Measurements from ENCODE around the gene C11orf91.
"Not testable (repeated sequence)": the region's sequence is repeated elsewhere in the genome, so short reads cannot be mapped to it uniquely, and the experiment has no call there.

C11orf91 gene

DNA sequence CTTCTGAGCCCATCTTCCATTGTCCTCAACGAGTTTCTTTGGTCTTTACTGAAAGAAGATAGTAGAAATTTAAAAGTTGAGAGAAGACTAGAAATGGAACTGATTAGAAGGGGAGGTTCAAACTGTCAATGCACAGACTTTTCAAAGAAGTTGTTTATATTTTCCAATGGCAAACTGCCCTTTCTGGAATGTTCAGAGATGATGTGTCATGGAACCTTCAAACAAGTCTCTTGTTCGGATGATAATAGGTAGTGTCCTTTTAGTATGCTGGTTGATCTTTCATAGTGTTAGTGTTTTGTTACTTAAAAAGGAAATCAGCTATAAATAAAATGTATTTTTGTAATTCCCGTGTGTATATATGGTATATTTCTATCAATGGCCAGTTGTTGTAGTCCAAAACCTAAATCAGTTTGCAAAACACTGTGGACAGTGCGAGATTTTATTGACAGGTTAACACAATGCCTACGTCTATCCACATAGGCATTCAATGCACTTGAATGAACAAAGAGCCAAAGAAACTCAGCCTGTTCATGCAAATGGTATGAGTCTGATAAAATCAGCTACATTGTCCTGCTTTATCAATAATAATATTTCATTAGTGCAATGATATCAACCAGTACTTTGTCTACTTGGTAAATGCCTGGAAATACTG is 30.9 kb downstream of the C11orf91 start:
- DNase-seq (no peak), ATAC-seq (no peak)

DNA sequence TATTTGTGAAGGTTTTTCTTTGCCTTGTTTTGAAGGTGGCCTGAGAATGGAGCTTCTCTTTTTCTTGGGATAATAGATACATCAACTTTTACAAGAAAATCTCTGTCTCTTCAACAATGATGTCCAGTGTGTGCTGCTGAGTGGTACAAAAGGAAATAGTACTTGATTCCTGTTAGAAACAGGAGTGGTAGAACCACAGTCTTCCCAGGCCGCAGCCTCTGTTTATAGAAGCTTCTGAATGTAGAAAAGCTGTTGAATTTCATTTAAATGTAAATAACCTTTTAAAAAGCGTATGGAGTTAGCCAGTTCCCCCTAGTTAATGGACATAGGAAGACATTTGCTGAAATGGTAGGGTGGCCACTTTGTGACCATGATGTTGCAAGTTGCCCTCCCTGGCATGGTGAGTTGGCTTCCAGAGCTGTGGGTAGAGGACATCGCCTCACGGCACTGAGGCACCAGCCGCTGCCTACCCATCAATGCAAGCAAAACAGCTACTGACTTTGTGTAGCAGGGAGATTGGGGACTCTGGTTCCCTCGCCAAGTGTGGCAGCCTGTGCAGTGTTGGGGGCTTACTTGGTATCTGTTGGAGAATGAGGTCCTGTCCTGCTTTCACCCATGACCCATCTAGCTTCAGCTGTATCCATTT is 31.6 kb downstream of the C11orf91 start:
- ATAC-seq, result no peak

DNA sequence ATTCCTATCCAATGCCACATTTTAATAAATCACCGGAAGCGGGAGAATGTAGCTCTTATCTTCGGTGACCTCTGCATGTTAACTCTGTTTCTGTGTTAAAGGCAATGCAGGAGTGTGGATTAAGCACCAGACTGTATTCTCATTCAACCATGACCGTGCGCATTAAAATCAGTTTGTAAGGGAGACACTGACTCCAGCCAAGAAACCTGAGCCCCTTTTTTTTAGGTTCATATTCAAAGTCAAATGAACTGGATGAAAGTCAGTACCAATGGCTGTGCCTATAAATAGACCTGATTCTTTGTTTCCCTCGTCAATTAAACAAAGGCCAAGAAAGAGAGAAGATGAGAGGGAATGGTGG is 32.2 kb downstream of the C11orf91 start:
- DNase-seq, result no peak
- ATAC-seq, result no peak

More for the DNA sequence above, 31.6 kb downstream of the C11orf91 start:
- no peak for DNase-seq

DNA sequence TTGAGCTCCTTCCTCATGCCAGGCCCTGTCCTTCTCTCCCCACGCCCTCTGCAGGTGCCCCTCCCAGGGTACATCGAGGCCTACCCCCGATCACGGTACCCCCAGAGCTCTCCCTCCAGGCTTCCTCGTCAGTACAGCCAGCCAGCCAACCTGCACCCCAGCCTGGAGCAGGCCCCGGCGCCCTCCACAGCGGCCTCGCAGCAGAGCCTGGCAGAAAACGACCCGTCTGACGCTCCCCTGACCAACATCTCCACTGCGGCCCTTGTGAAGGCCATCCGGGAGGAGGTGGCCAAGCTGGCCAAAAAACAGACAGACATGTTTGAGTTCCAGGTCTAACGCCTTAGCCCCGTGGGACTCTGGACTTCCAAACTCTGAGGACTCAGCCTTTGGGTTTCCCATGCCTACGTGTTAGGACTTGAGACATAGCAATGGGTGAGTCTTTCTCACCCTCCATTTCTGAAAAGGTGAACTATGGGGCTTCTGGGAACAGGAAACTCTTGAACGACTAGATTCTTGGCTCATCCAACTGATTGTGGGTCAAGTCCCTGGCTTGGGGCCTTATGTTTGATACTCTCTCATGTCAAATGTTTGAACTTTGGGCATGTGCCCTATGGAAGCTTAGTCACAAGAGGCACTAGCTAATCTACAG is 32.7 kb downstream of the C11orf91 start:
- DNase-seq, result no peak
- no peak for ATAC-seq

DNA sequence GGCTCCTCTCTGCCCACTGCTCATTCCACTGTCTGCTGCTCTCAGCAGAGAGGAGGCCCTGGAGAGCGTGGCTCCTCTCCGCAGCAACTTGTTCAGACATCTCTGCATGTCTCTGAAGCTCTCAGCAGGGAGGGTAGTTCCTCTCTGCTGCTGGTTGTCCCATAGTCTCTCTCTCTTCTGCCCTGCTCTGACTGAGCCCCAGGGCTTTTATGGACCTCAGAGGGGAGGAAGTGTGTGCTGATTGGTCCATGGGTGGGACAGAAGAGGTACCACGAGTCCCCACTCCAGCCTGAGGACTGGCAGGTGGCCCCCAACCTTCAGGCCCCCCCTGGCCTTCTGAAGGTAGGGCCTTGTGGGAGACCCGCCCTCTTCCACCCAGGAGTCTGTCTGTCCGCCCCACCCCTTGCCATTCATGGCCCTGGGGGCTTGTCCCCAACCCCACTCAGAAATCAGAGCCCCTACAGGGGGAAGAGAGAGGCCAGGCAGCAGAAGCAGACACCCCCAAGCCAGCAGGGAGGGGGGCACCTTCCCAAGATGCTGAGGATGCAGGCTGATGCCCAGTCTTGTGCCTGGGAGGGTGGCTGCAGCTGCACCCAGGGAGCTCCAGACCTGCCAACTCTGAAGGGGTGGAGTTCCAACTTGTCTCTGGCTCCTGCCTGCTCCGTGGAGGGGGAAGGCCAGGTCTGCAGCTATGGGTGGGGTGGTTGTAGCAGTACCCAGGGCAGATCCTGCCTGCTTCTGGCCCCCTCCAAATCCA is 35.1 kb downstream of the C11orf91 start:
- no peak for DNase-seq
- no peak for ATAC-seq

DNA sequence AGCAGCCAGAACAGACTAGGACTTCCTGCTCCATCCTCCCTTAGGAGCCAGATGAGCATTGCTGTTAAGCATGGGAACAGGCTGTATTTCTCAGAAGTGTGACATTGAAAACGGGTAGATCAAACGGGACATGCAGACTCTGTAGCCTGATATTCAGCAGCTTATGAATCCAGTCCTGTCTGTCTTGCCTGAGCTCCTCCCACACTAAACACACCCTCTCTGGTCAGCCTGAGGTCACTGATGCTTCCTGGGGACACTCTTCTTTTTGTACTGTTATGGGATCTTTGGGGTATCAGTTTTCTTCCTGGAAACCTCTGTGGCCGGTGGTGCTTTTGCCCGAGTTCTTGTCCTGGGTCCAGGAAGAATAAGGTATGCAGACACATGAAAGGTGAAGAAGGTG is 35.8 kb downstream of the C11orf91 start:
- ATAC-seq (no peak), DNase-seq (no peak)

DNA sequence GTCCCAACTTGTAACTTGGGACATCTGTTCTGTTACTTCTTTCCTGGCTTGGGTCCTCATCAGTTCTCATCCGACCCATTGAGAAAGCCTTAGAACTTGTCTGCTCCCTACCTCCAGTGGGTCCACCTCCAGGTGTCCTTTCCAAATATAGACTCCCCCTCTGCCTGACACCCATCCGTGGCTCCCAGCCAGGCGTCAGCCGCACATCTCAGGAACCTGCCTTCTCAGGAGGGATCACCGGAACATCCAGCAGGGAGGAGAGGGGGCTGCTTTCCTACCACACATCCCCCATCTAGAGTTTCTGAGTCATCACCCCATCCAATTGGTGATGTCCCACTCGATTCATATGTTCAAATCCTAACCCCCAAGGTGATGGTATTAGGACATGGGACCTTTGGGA is 36.5 kb downstream of the C11orf91 start:
- ATAC-seq (no peak), DNase-seq (no peak)

DNA sequence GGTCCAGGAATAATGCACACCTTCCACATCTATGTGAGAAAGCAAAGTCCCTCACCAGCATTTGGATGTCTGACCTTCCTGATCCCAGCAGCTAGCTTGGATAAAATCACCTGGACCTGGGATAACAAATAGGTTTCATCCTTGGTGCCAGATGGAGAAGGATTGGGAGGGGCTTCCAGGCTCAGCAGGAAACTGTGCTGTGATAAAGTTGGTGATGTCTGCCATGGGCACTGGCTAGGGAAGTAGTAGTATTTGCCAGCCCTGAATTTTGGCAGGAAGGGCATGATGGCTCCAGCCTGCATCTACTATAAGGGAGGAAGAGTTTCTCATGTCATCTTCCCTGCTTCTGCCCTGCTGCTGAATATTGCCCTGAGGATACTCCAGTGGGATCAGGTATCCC is 37.5 kb downstream of the C11orf91 start:
- ATAC-seq (no peak), DNase-seq (no peak)

DNA sequence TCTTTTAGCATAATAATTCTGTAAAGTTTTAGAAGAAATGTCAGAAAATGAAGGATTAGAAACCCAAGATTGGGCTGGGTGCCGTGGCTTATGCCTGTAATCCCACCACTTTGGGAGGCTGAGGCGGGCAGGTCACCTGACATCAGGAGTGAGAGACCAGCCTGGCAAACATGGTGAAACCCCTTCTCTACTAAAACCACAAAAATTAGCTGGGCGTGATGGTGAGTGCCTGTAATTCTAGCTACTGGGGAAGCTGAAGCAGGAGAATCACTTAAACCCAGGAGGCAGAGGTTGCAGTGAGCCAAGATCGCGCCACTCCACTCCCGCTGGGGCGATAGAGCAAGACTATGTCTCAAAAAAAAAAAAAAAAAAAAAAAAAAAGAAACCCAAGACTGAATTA is 39.1 kb downstream of the C11orf91 start:
- DNase-seq, ATAC-seq: not testable (repeated sequence)

DNA sequence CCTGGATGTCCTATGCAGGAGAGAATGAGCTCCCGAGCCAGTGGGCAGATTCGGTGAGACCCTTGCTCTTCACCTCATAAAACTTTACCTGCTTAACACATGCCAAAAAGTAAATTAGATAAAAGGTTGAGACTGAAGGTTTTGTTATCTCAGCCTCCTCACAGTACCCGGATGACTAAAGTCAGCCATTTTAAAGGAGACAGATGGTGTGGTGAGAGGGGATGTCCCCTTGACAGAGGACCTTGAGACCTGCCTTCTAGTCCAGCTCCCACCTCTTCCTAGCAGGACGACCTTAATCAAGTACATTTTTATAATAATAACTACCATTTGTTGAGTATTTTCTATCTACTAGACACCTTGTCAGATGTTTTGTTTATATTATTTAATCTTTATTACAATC is 39.7 kb downstream of the C11orf91 start:
- DNase-seq, result no peak
- ATAC-seq, result no peak

DNA sequence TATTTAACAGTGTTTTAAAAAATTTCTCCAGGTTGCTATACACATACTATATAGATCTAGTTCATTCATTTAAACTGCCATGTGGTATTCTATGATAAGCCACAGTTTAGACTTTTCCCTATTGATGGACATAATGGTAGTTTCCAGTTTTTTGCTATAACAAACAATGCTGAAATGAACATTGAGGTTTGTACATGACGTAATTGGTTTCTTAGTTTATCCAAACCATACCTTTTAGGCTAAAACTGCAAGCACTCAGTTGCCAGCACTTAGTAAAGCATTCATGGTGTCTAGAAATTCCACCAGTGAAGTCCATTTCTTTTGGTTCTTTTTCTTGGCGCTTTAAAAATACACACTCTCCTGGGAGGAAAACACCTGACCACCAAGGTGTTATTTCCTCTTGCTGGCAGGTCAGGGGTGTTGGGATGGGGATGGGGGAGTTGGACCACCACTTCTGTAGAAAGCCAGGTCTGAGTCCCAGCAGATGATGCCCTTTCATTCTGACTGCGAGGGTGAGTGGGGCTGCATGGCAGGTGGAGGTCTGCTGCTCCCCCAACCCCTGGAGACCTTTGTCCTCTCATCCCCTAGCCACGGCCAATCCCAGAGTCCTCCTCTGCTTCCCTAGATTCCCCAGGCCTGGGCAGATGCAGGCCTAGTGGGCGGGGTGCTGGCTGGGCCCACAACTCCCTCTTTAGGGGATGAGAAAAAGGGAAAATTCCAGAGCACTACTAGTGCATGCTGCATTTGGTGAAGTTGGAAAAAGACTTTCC is 41.1 kb downstream of the C11orf91 start:
- ATAC-seq (no peak), DNase-seq (no peak)

DNA sequence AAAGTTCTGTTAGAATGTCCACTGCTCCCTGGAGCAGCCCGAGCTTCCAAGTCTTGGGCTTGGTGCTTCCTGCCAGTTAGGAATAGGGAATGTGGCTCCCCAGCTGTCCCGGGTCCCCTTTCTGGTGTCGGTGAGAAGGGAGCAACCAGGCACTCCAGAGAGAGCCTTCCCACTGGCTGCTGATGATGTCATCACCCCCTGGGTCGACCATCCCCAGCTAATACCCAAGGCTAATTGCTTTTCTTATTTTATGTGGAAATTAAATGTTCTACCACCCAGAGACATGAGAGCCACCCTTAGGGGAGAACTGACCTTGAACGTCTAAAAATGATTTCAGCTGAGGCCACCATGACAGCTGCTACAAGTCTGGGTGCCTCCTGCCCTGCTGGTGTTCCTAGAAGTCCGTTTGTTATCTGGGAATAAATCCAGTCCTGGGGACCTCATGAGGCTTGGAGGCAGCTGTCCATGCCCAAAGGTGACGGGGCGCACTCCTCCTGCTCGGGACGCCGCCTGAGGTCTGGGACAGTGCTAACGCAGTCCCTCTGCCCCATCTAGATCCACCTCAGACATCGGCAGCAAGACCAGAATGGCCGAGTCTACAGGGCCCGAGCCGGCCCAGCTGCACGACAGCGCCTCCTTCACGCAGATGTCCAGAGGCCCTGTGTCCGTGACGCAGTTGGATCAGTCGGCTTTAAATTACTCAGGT is 42.3 kb downstream of the C11orf91 start:
- DNase-seq, result no peak
- no peak for ATAC-seq

DNA sequence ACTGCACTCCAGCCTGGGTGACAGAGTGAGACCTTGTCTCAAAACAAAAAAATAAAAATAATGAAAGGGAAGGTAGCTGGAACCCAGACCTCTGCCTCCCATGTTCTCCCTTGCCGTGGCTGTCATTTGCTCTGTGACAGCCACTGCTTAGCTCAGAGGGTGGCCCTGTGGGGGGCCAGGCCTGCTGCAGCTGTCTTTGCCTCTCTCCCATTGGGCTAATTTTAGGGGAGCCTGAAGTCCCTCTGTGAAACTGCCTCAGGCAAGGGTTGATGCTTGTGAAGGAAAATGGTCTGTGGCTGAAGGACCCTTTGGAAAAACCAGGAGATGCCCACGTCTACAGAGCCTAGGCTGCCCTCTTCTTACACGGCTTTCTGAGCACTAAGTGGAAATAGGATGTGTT is 42.9 kb downstream of the C11orf91 start:
- DNase-seq, result no peak
- ATAC-seq, result no peak

DNA sequence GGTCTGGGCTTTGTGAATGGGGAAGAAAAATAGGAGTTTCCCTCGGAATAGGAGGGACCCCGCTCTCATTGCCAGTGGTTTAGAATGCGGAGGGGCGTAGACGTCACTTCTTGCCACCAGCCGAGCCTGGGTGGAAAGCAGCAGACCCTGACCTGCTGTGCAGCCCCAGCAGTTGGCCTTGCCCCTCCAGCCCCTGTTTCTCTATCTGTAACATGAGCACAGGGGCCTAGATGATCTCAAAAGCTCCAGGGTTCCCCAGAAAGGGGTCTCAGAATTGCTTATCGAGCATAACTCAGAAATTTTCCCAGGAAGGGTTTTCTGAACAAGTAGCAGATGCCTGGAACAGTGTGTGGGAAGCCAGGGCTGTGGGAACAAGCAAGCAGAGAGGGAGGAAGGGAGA is 43.9 kb downstream of the C11orf91 start:
- DNase-seq (no peak), ATAC-seq (no peak)

DNA sequence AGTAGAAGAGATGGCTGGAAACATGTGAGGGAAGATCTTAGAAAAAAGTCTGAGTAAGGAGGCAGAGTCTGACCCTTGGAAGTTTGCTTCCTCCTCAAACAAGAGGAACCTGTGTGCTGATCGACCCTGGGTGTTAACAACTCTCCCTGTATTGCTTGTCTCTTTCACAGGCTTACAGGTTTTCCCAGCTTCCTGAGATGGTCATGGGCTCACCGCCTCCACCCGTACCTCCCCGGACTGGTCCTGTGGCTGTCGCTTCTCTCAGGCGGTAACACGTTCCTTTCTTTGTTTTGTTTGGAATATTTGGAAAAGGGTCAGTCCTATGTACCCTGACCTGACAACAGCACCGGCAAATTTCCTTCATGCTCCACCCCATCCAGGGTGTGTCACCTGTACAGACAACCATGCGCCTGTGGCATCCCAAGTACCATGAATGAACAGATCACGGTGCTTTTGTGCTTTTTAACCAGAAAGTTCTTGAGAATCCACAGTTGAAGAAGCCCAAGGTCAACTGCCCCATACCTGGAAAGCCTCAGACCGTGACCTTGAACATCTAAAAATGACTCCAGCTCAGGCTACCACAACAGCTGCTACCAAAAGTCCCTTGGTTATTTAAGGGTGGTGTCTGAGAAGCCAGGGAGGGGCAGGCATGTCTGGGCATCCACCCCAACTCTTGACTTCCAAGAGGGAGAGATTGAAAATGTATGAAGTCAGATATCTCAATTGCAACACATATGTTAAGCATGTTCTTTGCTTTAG is 44.6 kb downstream of the C11orf91 start:
- DNase-seq, result no peak
- ATAC-seq, result no peak

DNA sequence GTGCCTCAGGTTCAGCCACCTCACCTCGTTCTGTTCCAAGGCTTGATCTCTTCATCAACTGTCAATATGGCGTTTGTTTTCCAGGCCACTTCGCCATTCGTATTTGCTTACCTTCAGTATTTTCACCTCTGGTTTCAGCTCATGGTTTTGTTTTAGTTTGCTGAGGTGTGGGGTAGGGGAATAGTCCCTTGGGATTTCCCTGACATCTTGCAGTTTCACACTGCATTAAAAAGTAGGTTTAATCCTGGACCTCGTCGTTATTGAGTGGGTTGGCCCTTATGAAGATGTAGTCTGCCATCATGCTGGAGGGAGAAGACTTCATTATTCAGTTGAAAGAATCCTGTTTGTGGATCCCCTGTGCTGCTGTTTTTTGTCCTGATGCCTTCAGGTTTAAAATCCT is 46.0 kb downstream of the C11orf91 start:
- DNase-seq (no peak), ATAC-seq (no peak)

DNA sequence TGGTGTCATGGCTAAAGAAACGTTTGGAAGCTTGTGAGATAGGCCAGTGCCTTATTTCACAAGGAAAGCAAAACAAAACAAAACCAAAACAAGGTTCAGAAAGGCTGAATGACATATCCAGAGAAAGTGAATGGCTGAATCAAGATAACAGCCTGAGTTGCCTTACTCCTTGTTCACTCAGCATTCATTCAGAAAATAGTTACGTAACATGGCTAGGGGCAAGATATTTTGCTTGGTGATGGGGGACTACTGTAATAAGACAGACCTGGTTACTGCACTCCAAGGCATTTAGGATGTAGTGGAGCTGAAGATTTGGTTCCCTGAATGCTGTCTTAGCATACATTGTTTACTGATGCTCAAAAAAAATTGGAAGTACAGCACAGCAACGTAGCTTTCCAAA is 47.7 kb downstream of the C11orf91 start:
- ATAC-seq, result no peak
- no peak for DNase-seq

DNA sequence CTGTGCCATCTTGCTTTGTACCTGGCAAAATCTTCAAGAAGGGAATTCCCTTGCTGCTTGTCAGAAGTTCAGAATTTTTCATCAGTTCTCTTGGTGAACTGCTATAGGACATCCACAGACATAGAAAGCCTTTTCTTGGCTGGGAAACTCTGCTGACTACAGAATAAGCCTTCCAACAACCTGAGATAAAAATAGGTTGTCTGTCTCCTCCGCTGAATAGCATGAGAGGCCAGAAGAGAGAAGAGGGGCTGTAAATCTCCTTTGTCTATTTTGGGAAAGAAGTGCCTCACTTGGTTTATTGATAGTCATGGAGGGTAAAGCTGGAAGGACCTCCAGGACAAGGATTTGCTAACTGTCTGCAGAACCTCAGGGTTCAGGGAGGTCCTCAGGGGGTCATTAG is 48.2 kb downstream of the C11orf91 start:
- DNase-seq, result no peak
- no peak for ATAC-seq

DNA sequence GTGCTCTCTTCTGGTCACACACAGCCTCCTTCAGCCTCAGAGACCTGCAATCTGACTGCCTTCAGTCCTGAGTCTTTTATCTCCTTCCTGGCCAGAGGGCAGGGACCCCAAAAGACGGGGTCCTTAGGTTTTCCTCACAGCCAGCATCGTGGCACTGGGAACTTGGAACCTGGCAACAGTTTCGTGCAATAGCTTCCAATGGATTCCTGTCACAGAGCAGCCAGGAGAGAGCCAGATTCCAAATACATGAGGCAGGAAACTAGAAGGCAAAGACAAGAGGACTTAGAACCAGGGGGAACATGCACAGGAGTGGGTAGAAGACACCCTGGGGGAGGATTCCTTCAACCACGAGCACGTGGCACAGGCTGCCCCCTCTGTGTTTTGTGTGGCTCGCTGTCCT is 48.6 kb downstream of the C11orf91 start:
- ATAC-seq (no peak), DNase-seq (no peak)

DNA sequence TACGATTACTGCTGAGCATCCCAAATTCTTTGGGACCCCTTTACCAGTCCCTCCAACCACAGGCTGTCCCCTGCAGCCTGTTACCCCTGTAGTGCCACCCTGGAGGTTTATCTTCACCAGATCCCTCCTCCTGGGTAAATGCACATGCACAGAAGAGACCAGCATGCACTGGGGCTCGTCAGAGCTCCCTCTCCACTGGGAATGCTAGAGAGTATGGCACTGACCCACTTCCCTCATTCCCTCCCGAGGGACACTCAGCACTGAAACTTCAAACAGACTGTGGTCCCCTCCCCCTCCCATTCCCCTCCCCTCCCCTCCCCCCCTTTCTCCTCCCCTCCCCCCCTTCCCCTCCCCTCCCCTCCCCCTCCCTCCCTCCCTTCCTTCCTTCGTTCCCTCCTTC is 49.1 kb downstream of the C11orf91 start:
- ATAC-seq, result no peak

DNA sequence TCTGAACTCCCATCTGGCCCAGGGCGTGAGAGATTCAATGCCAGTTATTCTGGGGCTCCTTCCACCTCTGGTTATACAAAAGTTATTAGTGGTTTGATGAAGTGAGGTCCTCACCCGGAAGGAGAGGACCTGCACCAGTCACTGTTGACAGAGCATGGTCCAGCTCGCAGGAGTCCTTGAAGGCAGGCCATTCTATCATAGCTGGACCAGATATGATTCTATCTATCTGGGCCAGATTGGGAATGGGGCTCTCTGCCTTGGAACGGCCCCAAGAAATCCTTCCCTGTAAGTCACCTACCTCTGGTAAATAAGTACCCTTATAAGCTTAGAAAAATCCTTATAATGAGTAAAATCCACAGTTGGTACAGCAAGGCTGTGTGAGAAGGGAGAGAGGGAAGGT is 50.7 kb downstream of the C11orf91 start:
- ATAC-seq, result no peak
- DNase-seq, result no peak

More for the DNA sequence above, 49.1 kb downstream of the C11orf91 start:
- no peak for DNase-seq

Data from stimulated activated naive CD8-positive, alpha-beta T cell treated with anti-CD3 and anti-CD28 coated beads, Interleukin-15, Interleukin-2, amounts not matched to agents 100 U/mL and 50 U/mL, for 24 hours (primary cell).